ENCODE results near the gene MTMR12. TPM values are rescaled to one million over a fixed set of nuclear protein-coding genes. Genes with fewer than 3 reads are reported as not detected.

MTMR12 gene
- total RNA-seq, 1 donor from 2014 or later: 36.3 TPM

DNA sequence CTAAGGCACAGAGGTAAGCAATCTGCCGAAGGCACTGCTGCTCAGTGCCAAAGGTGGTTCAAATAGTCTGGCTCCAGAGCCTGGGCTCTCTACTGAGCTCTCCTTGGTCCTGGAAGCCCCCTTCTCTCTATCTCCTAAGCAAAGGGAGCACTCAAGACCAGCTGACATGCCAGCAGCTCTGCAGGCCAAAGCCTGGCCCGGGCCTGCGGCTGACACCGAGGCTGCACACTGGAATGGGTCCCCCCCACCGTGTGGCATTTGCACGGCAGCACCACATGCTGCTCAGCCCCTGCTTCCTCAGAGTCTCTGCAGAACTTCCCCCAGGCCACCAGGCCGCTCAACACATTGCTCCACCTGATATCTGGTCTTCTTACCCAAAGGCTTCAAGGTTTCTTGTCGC, 80.8 kb downstream of the MTMR12 start:
- CTCF ChIA-PET: interaction anchor here (0.7 to 8.2 kb wide), 34 partner anchors 9 to 381 kb away, joined by 3 to 187 read pairs (median 4); partner anchors contain the start of gene GOLPH3
- intact Hi-C loops (cut with micrococcal nuclease): loop anchor here (1.0 to 5.0 kb wide), 7 partner anchors 45 to 381 kb away; partner anchors contain the start of genes GOLPH3 and MTMR12
- Mint-ChIP-seq H3K4me1 (peaks cover 21% of the 10 kb centered on the region), H3K4me3 (no peak overlapping the region), H3K36me3 (ENCODE audit: low read depth) (peaks cover 71% of the 10 kb centered on the region), H3K9me3 (no peaks in the 10 kb centered on the region), H3K27me3 (no peaks in the 10 kb centered on the region), H3K27ac (peak overlapping the region; percentile 62)
- POLR2A ChIA-PET: interaction anchor here (0.7 to 1.1 kb wide), 4 partner anchors 49 to 358 kb away, joined by 3 read pairs; partner anchors contain the start of gene GOLPH3
- TF ChIP-seq, protein P1, sequence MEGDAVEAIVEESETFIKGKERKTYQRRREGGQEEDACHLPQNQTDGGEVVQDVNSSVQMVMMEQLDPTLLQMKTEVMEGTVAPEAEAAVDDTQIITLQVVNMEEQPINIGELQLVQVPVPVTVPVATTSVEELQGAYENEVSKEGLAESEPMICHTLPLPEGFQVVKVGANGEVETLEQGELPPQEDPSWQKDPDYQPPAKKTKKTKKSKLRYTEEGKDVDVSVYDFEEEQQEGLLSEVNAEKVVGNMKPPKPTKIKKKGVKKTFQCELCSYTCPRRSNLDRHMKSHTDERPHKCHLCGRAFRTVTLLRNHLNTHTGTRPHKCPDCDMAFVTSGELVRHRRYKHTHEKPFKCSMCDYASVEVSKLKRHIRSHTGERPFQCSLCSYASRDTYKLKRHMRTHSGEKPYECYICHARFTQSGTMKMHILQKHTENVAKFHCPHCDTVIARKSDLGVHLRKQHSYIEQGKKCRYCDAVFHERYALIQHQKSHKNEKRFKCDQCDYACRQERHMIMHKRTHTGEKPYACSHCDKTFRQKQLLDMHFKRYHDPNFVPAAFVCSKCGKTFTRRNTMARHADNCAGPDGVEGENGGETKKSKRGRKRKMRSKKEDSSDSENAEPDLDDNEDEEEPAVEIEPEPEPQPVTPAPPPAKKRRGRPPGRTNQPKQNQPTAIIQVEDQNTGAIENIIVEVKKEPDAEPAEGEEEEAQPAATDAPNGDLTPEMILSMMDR (IDR thresholded peaks at IDR 0.05): no peak
- ATAC-seq (ENCODE audit: low read depth): no peak
- DNase-seq: no peak

DNA sequence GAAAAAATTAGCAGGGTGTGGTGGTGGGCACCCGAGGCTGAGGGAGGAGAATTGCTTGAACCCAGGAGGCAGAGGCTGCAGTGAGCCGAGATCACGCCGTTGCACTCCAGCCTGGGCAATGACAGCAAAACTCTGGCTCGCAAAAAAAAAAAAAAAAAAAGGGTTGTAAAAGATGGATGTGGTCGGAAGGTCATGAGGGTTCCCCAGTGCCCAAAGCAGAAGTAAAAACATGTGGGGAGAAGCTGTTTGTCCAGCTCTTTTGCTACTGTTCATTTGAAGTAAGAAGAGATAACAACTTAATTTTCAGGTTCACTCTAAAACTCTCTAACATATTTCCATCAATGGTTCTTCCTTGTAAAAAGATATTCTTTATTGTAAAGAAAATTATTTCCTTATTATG, 81.5 kb downstream of the MTMR12 start:
- ATAC-seq (ENCODE audit: low read depth) (no peak), DNase-seq (no peak)
- H3K4me1 Mint-ChIP-seq: peaks cover 21% of the 10 kb centered on the region
- TF ChIP-seq, protein P1 (IDR thresholded peaks at IDR 0.05): no peak
- intact Hi-C loops (cut with micrococcal nuclease): loop anchor here (5.0 kb wide), 2 partner anchors 46 to 81 kb away; partner anchors contain the start of gene MTMR12
- H3K27me3 Mint-ChIP-seq: no peaks in the 10 kb centered on the region
- H3K9me3 Mint-ChIP-seq: peaks cover 2% of the 10 kb centered on the region
- H3K4me3 Mint-ChIP-seq: no peak overlapping the region
- H3K27ac Mint-ChIP-seq: no peak overlapping the region
- POLR2A ChIA-PET: interaction anchor here (0.7 kb wide), 2 partner anchors 57 to 65 kb away, joined by 3 to 6 read pairs; partner anchors contain the start of gene GOLPH3
- CTCF ChIA-PET: interaction anchor here (0.9 to 8.2 kb wide), 12 partner anchors 8 to 382 kb away, joined by 3 to 187 read pairs (median 4); no protein-coding TSS in a partner anchor
- peaks cover 71% of the 10 kb centered on the region for H3K36me3 Mint-ChIP-seq (ENCODE audit: low read depth)

DNA sequence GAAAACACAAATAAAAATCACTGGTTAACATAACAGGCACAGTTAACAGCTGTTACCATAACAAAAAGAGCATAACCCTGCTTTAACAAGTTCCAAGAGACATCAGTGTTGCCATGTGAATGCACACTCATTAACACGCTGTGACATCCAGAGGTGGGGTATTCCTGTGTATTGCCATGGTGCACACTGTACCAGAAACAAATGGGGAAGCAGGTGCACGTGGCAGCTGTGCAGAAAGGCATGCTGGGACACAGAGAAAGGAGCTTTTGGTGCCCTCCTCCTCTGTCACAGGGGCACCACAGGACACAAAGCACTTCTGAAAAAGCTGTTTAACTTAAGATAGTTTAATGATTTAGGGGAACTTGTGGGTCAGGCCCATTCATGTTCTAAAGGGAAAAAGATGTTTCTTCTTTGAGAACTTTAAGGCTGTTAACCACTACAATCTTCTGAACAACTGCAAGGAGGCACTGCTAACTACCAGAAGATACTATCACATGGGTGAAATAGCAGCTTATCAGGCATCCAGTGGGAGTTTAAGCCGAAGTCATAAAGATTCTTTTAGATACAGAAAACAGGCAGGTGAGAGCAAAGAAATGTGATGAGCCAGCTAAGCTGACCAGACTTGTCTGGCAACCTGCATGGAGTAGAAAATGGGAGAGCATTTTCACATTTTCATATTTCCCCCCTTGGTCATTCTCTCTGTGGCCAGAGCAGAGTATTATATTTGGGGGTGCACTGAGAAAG, 82.2 kb downstream of the MTMR12 start:
- peak overlapping the region; percentile 53 for H3K27ac Mint-ChIP-seq
- H3K4me3 Mint-ChIP-seq: no peak overlapping the region
- TF ChIP-seq, protein P1 (IDR thresholded peaks at IDR 0.05): no peak
- H3K9me3 Mint-ChIP-seq: peaks cover 2% of the 10 kb centered on the region
- CTCF ChIA-PET: interaction anchor here (0.6 to 8.2 kb wide), 6 partner anchors 10 to 383 kb away, joined by 3 to 187 read pairs (median 14); partner anchors contain the start of gene GOLPH3
- POLR2A ChIA-PET: interaction anchor here (1.4 kb wide), 1 partner anchor 56 kb away, joined by 4 read pairs; the partner anchor contains the start of gene GOLPH3
- intact Hi-C loops (cut with micrococcal nuclease): loop anchor here (5.0 kb wide), 2 partner anchors 47 to 82 kb away; partner anchors contain the start of gene MTMR12
- peaks cover 21% of the 10 kb centered on the region for H3K4me1 Mint-ChIP-seq
- no peaks in the 10 kb centered on the region for H3K27me3 Mint-ChIP-seq
- DNase-seq (no peak), ATAC-seq (ENCODE audit: low read depth) (peak; percentile 47)
- H3K36me3 Mint-ChIP-seq (ENCODE audit: low read depth): peaks cover 64% of the 10 kb centered on the region

DNA sequence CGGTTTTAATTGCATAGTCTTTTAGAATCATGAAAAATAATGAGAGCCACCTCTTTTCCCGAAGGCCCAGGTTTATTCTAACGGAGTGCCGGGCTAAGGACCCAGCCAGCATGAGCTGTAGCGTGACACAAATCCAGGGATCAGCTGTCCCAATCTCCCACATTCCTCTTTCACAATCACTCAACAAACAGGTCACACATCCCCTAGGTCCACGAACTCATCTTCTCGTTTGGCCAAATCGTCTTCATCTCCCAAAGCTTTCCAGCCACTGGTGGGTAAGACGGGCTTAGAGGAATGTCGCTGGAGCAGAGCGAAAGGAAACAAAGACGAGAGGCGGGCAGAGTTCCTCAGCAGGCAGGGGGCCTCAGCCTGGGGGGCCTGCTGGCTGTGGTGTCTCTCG, 83.2 kb downstream of the MTMR12 start:
- TF ChIP-seq, protein P1 (IDR thresholded peaks at IDR 0.05): no peak
- intact Hi-C loops (cut with micrococcal nuclease): no loop called here
- ChIA-PET POLR2A (interaction anchor here (1.4 kb wide), 1 partner anchor 56 kb away, joined by 4 read pairs; the partner anchor contains the start of gene GOLPH3), CTCF (interaction anchor here (5.0 to 8.2 kb wide), 2 partner anchors 100 to 360 kb away, joined by 37 to 187 read pairs; no protein-coding TSS in a partner anchor)
- peaks cover 21% of the 10 kb centered on the region for H3K4me1 Mint-ChIP-seq
- peaks cover 2% of the 10 kb centered on the region for H3K9me3 Mint-ChIP-seq
- no peak for DNase-seq
- no peak for ATAC-seq (ENCODE audit: low read depth)
- H3K36me3 Mint-ChIP-seq (ENCODE audit: low read depth): peaks cover 55% of the 10 kb centered on the region
- no peak overlapping the region for H3K4me3 Mint-ChIP-seq
- H3K27ac Mint-ChIP-seq: no peak overlapping the region
- H3K27me3 Mint-ChIP-seq: no peaks in the 10 kb centered on the region

DNA sequence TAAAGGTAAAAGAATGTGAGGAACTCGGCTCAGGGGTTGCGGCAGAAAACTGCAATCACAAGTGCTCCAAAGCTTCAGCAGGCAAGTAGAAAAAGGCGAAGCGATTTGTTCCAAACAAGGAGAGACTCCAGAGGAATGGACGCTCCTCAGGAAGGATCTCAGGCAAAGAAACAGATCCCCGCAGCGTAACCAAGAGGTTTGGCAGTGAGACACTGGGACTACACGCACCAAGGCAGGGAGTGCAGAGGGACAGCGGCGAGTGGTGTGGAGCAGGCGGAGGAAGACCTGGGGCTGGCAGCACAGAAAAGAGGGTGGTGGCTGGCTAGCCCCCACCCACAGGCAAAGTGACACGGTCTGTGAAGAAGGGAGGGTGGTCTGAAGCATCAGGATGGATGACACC, 83.9 kb downstream of the MTMR12 start:
- H3K9me3 Mint-ChIP-seq: peaks cover 2% of the 10 kb centered on the region
- intact Hi-C loops (cut with micrococcal nuclease): no loop called here
- no peak overlapping the region for H3K27ac Mint-ChIP-seq
- no peak overlapping the region for H3K4me3 Mint-ChIP-seq
- H3K27me3 Mint-ChIP-seq: no peaks in the 10 kb centered on the region
- DNase-seq (no peak), ATAC-seq (ENCODE audit: low read depth) (no peak)
- CTCF ChIA-PET: interaction anchor here (8.2 kb wide), 1 partner anchor 100 kb away, joined by 187 read pairs; no protein-coding TSS in a partner anchor
- H3K4me1 Mint-ChIP-seq: peaks cover 21% of the 10 kb centered on the region
- H3K36me3 Mint-ChIP-seq (ENCODE audit: low read depth): peaks cover 47% of the 10 kb centered on the region
- TF ChIP-seq, protein P1 (IDR thresholded peaks at IDR 0.05): no peak
- POLR2A ChIA-PET: no interaction called here

Measured in activated B cell treated with CpG ODN at 0.5 μM for 24 hours (primary cell).